H1 (cell line): ENCODE data around the gene PPP2R3B. TPM values are rescaled to one million over a fixed set of nuclear protein-coding genes. Genes with fewer than 3 reads are reported as not detected.

Experiments used
- BCL11A ChIP-seq, 2 experiments: IDR thresholded peaks; one replicate each; pipeline ENCODE4 v1.6.1; 2011; ENCODE audit warnings: low read depth in 2 of 2, low read length in 2 of 2, mild to moderate bottlenecking in 2 of 2
- BRCA1 ChIP-seq: IDR thresholded peaks from 2 replicates; pipeline ENCODE4 v1.6.1; 2012; ENCODE audit warnings: low read depth, low read length, improper control_type of control experiment
- EP300 ChIP-seq, 2 experiments: IDR thresholded peaks; 1 replicate in 1 of 2; 2 replicates in 1 of 2; pipeline ENCODE4 v1.6.1; 2011 to 2012; ENCODE audit warnings: low read depth in 2 of 2, low read length in 2 of 2, mild to moderate bottlenecking in 2 of 2, borderline replicate concordance in 1 of 2, inconsistent platforms in 1 of 2, moderate library complexity in 1 of 2
- EZH2 ChIP-seq: fragments of 200-600 bp; sonication (generic); IDR thresholded peaks from 2 replicates; pipeline ENCODE4 v1.7.1; 2012; ENCODE audit warnings: low read depth, mild to moderate bottlenecking, moderate library complexity, low read length, inconsistent platforms; ENCODE audit not compliant: severe bottlenecking
- JUND ChIP-seq: IDR thresholded peaks from 2 replicates; pipeline ENCODE4 v1.6.1; 2011; ENCODE audit warnings: mild to moderate bottlenecking, improper control_type of control experiment, low read length
- SIX5 ChIP-seq: IDR thresholded peaks from 2 replicates; pipeline ENCODE4 v1.6.1; 2011; ENCODE audit warnings: mild to moderate bottlenecking, low read depth, low read length
- TCF12 ChIP-seq: IDR thresholded peaks from 2 replicates; pipeline ENCODE4 v1.6.1; 2011; ENCODE audit warnings: low read depth, mild to moderate bottlenecking, low read length
- polyA plus RNA-seq, 7 experiments: library from polyadenylated mRNA; depleted of rRNA in 3 of 7; stranded (reverse) in 5 of 7; unstranded in 2 of 7; fragments of >200 nt in 5 of 7; fragments of 200-250 nt in 2 of 7; gene quantifications; 1 replicate in 5 of 7; 2 replicates in 1 of 7; 4 replicates in 1 of 7; pipeline versions ENCODE4 v1.2.1 to v1.2.3, GENCODE V29; 2011 to 2013; ENCODE audit warnings: missing spikeins in 2 of 7, mixed read lengths in 2 of 7
- total RNA-seq: library from RNA; stranded (reverse); fragmentation: NEBNext Ultra II Directional; extraction: Animal tissue kit (Norgen Biotek cat#: 25700); gene quantifications from 2 replicates; pipeline ENCODE4 v1.2.1, GENCODE V29; 2021

The PPP2R3B gene
- total and polyA plus RNA-seq, 2 of the 8 experiments (the other 6 are each of a cell fraction or from before 2014, with no cell fraction given) = 47.6 to 86.7 TPM

DNA sequence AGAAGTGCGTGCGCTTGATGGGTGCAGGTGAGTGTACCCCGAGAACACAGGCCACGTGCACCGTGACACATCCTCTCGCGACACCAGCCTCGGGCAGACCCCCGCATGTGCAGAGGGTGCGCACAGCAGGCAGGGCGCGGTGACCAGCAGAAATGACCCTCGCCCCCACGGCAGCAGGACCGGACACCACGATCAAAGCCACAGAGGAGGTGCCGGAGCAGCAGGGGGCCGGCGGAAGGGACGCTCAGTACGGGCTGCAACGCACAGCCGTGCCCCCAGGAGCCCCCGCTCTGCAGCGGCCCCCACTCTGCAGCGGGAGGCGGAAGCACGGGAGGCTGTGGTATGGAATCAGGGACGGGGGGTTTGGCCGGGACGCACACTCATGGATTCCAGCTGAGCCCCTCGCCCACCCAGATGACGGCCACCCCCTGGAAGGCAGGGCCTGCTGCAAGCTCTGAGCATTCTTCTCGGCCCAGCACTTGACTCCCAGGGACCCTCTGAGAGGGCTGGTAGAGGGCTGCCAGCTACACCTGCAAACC lies 17.1 kb downstream of the PPP2R3B start (continued):
- no peak for TF ChIP-seq SIX5
- TF ChIP-seq JUND = no peak
- no peak for TF ChIP-seq EP300 (IDR thresholded peaks at IDR 0.05; ENCODE audit: borderline replicate concordance in 1 of 2, low read depth in 2 of 2, low read length in 2 of 2)
- TF ChIP-seq EZH2 = no peak
- no peak for TF ChIP-seq TCF12
- TF ChIP-seq BRCA1 = no peak
- no peak for TF ChIP-seq BCL11A (IDR thresholded peaks at IDR 0.05; ENCODE audit: low read depth in 2 of 2, low read length in 2 of 2)
